Colonic mucosa (tissue), 4 donors: ENCODE measurements around the gene PTTG1IP. TPM values are rescaled to one million over a fixed set of nuclear protein-coding genes. Genes with fewer than 3 reads are reported as not detected.

Experiments
- DNase-seq: peaks from one replicate; pipeline ENCODE4 v3.0.0-alpha.2; 2020
- H3K27ac ChIP-seq: fragments of 200-600 bp; one replicate; pipeline ENCODE4 v1.8.0; 2021
- H3K27me3 ChIP-seq: fragments of 200-600 bp; one replicate; pipeline ENCODE4 v1.8.0; 2021
- H3K36me3 ChIP-seq: fragments of 200-600 bp; one replicate; pipeline ENCODE4 v1.8.0; 2021
- H3K4me1 ChIP-seq: fragments of 200-600 bp; one replicate; pipeline ENCODE4 v1.8.0; 2021; ENCODE audit warnings: mild to moderate bottlenecking
- H3K4me3 ChIP-seq: fragments of 200-600 bp; one replicate; pipeline ENCODE4 v1.8.0; 2021
- H3K9ac ChIP-seq, 2 donors: one replicate each; pipeline ENCODE4 v1.7.0; 2013; ENCODE audit warnings: control low read depth in 2 of 2, low read depth in 2 of 2, low read length in 2 of 2
- H3K9me3 ChIP-seq: fragments of 200-600 bp; one replicate; pipeline ENCODE4 v1.8.0; 2021
- intact Hi-C: fragments of 100-400 bp; cut with DNase I; formaldehyde crosslinking; loops from one replicate; pipeline ENCODE4 v1.14.1; 2022
- total RNA-seq, 2 donors: library from RNA; stranded (reverse); fragmentation: NEBNext Ultra II Directional in 1 of 2; extraction: Animal tissue kit (Norgen Biotek cat#: 25700) in 1 of 2; gene quantifications; one replicate each; pipeline ENCODE4 v1.2.1, GENCODE V29; 2021
- TF ChIP-seq, protein P1 (sequence below): fragments of 200-600 bp; IDR thresholded peaks from one replicate; pipeline ENCODE4 v1.8.0; 2022; ENCODE audit warnings: antibody characterized with exemption, mild to moderate bottlenecking
- donor health status: healthy.
- donor health status: DM: no; HTN: no; CAD: no.
- donor health status: DM: no; HTN: no; CAD: no.

The PTTG1IP gene
- total RNA-seq, 2 donors from 2014 or later = 218 to 414 TPM

DNA sequence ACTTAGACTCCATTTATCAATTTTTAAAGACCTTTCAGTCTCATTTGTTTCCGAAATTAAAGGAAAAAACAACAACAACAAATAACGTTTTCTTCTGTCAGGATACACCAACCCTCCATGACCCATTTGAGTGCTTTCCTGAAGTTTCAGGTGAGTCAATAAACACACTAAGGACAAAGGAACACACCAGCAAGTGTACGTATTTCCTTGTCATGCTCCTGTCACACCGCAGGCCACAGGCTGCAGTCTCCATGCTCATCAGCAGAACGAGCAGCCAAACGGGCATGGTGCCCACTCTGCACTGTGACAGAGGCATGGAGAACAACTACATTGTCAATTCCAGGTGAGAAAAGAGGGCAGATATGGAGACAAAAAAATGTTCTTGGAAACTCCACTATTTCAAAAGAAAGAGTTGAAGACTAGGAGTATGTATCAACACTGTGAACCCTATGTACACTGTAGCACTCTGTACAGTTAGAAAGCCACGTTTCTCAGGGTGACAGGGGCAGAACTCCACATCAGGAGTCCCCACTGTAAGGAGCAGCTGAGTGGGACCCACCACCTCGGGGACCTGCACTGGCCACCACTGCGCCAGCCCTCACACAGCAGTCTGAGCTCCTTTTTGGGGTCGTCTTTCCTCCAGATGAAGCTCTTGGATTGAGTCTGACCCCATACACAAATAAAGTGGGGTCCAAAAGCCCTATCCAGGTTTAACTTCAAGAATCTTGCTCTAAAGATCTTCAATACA, 2.6 kb downstream of the PTTG1IP start:
- no peaks in the 10 kb centered on the region for H3K4me1 ChIP-seq
- peak overlapping the region; percentile 93 for H3K27ac ChIP-seq
- H3K36me3 ChIP-seq = no peaks in the 10 kb centered on the region
- no peaks in the 10 kb centered on the region for H3K9me3 ChIP-seq
- peak; percentile 55 for DNase-seq
- peak overlapping the region in 1 of 2 donors; percentile 94 for H3K9ac ChIP-seq
- TF ChIP-seq, protein P1, sequence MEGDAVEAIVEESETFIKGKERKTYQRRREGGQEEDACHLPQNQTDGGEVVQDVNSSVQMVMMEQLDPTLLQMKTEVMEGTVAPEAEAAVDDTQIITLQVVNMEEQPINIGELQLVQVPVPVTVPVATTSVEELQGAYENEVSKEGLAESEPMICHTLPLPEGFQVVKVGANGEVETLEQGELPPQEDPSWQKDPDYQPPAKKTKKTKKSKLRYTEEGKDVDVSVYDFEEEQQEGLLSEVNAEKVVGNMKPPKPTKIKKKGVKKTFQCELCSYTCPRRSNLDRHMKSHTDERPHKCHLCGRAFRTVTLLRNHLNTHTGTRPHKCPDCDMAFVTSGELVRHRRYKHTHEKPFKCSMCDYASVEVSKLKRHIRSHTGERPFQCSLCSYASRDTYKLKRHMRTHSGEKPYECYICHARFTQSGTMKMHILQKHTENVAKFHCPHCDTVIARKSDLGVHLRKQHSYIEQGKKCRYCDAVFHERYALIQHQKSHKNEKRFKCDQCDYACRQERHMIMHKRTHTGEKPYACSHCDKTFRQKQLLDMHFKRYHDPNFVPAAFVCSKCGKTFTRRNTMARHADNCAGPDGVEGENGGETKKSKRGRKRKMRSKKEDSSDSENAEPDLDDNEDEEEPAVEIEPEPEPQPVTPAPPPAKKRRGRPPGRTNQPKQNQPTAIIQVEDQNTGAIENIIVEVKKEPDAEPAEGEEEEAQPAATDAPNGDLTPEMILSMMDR = no peak
- peak overlapping the region; percentile 80 for H3K4me3 ChIP-seq
- no peaks in the 10 kb centered on the region for H3K27me3 ChIP-seq
- intact Hi-C loops = no loop called here

DNA sequence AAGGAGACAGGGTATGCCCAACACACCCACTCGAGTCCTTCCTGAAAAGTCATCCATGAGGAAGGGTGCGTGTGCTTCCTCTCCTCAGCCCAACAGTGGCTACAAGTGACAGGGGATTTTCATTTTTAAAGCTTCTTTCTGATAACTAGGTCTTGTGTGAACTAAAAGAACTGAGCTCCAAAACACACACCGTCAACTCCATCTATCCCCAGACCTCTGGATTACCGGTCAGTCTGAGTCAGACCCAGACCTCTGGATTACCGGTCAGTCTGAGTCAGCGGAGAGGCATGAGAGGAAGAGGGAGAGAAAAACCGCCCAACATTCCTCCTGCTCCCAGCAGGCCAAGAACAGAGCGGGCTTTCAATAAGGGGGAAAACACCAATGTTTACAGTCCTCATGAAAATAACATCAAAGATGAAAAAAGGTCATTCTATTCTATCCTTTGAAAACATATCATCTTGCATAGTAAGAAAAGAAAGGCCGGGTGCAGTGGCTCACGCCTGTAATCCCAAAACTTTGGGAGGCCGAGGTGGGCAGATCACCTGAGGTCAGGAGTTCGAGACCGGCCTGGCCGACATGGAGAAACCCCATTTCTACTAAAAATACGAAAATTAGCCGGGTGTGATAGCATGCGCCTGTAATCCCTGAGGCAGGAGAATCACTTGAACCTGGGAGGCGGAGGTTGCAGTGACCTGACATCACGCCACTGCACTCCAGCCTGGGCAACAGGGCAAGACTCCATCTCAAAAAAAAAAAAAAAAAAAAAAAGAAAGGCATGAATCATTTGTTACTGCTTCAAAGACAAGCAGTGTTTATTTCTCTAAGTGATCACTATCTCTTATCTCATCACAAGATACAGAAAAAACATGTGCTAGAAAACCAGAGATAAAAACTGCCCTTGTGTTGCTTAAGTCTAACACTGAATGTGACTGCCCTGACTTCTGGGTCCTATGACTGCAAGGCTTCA, 3.4 kb downstream of the PTTG1IP start:
- Histone ChIP-seq H3K27ac (peak overlapping the region; percentile 7), H3K9me3 (no peaks in the 10 kb centered on the region), H3K27me3 (no peaks in the 10 kb centered on the region), H3K36me3 (peaks cover 3% of the 10 kb centered on the region), H3K9ac (no peak overlapping the region), H3K4me1 (peaks cover 8% of the 10 kb centered on the region), H3K4me3 (no peak overlapping the region)
- no peak for DNase-seq
- intact Hi-C loops = loop anchor here (5.0 kb wide), 1 partner anchor 68 kb away; the partner anchor contains the start of gene UBE2G2
- TF ChIP-seq, protein P1 = no peak

DNA sequence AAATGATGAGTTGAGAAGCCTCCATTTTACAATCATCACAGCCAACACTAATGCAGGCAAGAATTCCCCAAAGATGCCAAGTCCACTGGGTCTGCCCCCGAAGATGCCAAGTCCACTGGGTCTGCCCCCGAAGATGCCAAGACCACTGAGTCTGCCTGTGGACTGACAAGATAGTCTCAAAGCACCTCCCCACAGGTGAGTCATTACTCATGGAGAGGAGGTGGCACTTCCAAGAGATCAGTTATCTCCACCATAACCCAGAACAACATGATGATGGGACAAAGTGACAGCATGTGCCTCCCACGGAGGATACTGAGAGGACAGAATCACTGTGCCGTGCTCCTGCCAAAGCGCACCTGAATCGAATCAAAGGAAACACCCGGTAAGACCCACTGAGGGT, 4.8 kb downstream of the PTTG1IP start:
- no peak overlapping the region for H3K4me3 ChIP-seq
- DNase-seq = no peak
- no peak overlapping the region for H3K9ac ChIP-seq
- intact Hi-C loops = loop anchor here (5.0 kb wide), 1 partner anchor 66 kb away; the partner anchor contains the start of gene UBE2G2
- TF ChIP-seq, protein P1 = no peak
- no peaks in the 10 kb centered on the region for H3K9me3 ChIP-seq
- H3K27me3 ChIP-seq = no peaks in the 10 kb centered on the region
- peaks cover 13% of the 10 kb centered on the region for H3K4me1 ChIP-seq
- no peak overlapping the region for H3K27ac ChIP-seq
- H3K36me3 ChIP-seq = peaks cover 17% of the 10 kb centered on the region

DNA sequence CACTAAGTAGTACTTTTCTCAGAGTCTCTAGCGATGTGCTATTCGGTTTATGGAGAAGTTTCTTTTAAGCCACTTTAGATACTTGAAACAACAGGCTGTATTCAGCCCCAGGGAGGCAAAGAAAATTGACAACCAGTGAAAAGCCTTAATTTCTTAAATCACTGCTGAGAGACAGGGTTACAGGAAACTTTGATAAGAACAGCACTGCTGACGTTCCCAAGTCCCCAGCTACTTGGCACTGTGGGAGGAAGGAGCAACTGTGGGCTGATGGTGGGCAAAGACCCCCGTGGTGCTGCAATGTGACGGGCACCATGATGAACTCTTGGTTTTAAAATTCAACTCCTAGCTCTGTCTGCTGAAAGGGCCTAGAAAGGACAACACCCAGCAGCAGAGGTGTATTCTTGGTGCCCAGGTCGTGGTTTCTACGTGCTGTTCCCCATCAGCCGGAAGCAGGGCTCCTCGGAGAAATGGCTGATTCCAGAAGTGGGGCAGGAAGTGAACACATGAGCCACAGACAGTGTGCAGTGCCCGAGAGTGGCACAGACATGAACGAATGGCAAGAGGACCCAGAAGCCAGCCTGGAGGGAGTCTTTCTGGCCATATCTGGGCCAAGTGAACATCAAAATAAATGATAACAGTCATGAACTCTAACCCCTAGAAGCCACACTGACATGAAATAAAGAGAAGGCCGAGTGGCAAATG, 5.3 kb downstream of the PTTG1IP start:
- no peak for DNase-seq
- Histone ChIP-seq H3K4me3 (no peak overlapping the region), H3K27ac (no peak overlapping the region)

More for the DNA sequence above, 5.3 kb downstream of the PTTG1IP start:
- no peaks in the 10 kb centered on the region for H3K27me3 ChIP-seq
- no peak overlapping the region for H3K9ac ChIP-seq
- peaks cover 18% of the 10 kb centered on the region for H3K36me3 ChIP-seq
- TF ChIP-seq, protein P1 = no peak
- intact Hi-C loops = loop anchor here (5.0 kb wide), 1 partner anchor 66 kb away; the partner anchor contains the start of gene UBE2G2
- peaks cover 13% of the 10 kb centered on the region for H3K4me1 ChIP-seq
- H3K9me3 ChIP-seq = no peaks in the 10 kb centered on the region
